Measurements from ENCODE around the gene SNRPD2.
"Not testable (repeated sequence)": the region's sequence is repeated elsewhere in the genome, so short reads cannot be mapped to it uniquely, and the experiment has no call there.

Gene SNRPD2

GRCh38 chr19:45705710-45706415, 14.1 kb upstream of the SNRPD2 start:
- no peak for DNase-seq
- intact Hi-C loops (cut with DNase I): no loop called here

DNA sequence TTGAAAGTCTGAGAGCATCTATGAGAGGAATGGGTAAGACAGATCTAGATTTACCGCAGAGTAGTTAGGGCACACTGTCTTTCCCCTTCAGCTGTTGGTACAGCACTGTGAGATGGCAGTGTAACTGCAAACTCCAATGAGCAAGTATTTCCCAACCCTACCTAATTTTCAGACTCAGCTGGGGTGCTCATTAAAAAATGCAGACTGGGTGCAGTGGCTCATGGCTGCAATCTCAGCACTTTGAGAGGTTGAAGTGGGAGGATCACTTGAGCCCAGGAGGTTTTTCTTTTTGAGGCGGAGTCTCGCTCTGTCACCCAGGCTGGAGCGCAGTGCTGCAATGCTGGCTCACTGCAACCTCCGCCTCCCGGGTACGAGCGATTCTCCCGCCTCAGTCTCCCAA, 13.4 kb upstream of the SNRPD2 start:
- DNase-seq: no peak
- intact Hi-C loops (cut with DNase I): no loop called here

DNA sequence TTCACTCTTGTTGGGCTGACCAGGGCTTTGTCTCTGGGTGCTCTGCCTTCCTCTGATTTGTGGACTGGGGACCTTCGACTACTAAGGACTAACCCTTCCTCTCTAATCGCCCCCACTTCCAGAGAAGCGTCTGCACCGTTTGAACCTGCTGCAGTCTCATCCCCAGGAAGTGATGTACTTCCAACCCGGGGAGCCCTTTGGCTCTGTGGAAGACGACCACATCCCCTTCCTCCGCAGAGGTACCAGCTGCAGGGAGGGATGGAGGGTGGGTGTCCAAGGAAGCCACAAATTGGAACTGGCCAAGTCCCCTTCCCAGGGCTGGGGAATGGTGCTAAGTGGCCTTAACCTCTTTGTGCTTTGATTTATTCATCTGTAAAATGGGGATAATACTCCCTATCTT, 9.9 kb upstream of the SNRPD2 start:
- no peak for DNase-seq

GRCh38 chr19:45693106-45693788, 1.5 kb upstream of the SNRPD2 start:
- DNase-seq: peak; percentile 57 to 95 (median 80)

More for the DNA sequence above, 9.9 kb upstream of the SNRPD2 start:
- intact Hi-C loops (cut with DNase I): no loop called here

DNA sequence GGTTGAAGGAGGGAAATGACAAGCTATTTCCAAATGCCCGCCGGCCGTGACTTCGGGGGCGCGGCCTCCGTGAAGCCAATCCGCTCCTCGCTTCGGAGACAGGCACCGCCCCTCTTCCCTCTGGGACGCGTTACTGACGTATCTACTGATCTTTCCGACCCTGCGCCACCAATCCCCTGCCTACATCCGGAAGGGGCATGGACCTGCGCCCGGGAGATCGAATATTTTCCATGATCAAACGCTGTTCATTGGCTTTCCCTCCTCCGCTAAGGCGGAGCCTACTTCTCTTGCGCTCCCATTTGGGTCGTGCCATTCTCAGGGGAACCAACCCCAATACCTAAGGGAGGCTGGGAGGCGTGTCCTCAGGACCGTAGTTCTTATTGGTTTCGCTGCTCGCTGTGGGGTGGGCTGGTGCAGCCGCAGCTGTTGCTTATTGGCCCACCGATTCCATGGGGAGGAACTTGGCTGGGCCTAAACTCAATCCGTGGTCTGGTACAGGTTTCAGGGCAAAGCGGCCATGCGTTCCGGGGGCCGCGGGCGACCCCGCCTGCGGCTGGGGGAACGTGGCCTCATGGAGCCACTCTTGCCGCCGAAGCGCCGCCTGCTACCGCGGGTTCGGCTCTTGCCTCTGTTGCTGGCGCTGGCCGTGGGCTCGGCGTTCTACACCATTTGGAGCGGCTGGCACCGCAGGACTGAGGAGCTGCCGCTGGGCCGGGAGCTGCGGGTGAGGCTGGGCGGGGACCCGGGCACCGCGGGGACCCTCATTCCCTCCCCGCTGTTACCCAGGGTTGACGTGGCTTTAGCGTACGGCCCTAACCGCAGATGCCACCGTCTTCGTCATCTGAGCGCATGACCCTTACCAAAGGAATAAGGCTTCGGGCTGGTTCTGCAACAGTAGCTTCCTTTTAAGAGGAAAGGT, 693 bp upstream of the SNRPD2 start, which contains the start of gene QPCTL:
Gene QPCTL, plus strand, starts transcription at position 480 of the 919 bp plus-strand sequence. Its CDS starts 38 bp downstream, at position 518.
- DNase-seq: peak; percentile 91 to 100 (median 98)
- intact Hi-C loops (cut with DNase I): loop anchor here (1.0 to 5.0 kb wide), 2 partner anchors 25 to 170 kb away; no protein-coding TSS in a partner anchor

More at GRCh38 chr19:45693106-45693788, 1.5 kb upstream of the SNRPD2 start:
- intact Hi-C loops (cut with DNase I): loop anchor here (5.0 kb wide), 1 partner anchor 171 kb away; no protein-coding TSS in a partner anchor

DNA sequence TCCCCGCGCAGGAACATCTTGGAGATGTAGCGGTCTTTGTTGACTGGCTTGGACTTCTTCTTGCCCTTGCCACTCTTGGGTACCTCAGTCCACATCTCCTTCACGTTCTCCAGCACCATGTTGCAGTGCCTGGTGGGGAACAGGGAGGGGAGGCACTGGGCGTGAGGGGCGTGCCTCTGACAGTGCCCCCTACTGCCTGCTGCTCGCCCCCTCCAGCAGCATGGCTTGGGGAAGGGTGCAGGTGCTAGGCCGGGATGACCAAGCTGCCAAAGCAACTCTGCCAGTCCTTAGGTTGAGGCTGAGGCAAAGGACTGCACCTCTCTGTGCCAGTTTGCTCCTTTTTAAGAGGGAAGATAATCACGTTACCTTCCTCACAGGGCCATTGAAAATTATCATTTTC, 4.2 kb downstream of the SNRPD2 start:
- intact Hi-C loops (cut with DNase I): loop anchor here (10.0 kb wide), 1 partner anchor 83 kb away; the partner anchor contains the start of gene GPR4
- DNase-seq: no peak

- intact Hi-C loops (cut with DNase I): loop anchor here (10.0 kb wide), 1 partner anchor 80 kb away; the partner anchor contains the start of gene GPR4
- DNase-seq: not testable (repeated sequence)
These were observed 6.7 kb downstream of the SNRPD2 start for GRCh38 chr19:45685045-45685444.

DNA sequence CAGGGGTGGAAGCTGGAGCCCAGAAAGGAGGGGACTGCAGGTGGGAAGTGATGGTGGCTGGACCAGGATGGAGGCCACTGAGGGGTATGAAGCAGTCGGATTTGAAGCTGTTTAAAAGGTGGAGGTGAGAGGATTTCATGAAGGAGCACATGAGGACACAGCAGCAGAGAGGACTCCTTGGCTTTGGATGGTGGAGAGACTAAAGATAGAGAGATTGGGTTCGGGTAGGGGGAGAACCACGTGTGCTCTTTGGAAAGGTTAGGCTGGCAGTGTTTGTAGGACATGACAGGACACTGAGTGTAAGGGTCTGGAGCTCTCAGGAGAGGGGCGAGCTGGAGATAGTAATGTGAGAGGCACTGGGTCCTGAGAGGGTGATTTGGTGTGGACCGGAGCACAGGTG, 8.8 kb downstream of the SNRPD2 start:
- intact Hi-C loops (cut with DNase I): loop anchor here (5.0 to 10.0 kb wide), 2 partner anchors 41 to 78 kb away; partner anchors contain the start of gene GPR4
- DNase-seq: no peak

- intact Hi-C loops (cut with DNase I): loop anchor here (5.0 to 10.0 kb wide), 2 partner anchors 40 to 77 kb away; partner anchors contain the start of gene GPR4
- DNase-seq: no peak
These were observed 9.6 kb downstream of the SNRPD2 start for GRCh38 chr19:45682117-45682516.

DNA sequence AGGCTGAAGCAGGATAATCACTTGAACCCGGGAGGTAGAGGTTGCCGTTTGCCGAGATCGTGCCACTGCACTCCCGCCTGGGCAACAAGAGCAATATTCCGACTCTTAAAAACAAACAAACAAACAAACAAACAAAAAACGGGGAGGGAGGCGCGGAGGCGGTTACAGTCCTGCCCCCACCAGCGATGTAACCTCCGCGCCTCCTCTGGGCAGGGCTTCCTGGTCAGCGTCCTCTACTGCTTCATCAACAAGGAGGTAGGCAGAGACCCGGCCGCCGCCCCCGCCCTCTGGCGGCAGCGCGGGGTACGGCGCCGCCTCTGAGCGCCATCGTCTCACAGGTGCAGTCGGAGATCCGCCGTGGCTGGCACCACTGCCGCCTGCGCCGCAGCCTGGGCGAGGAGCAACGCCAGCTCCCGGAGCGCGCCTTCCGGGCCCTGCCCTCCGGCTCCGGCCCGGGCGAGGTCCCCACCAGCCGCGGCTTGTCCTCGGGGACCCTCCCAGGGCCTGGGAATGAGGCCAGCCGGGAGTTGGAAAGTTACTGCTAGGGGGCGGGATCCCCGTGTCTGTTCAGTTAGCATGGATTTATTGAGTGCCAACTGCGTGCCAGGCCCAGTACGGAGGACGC, 10.2 kb downstream of the SNRPD2 start:
- peak; percentile 77 to 99 (median 84) for DNase-seq

GRCh38 chr19:45677351-45678230, 14.2 kb downstream of the SNRPD2 start:
- peak; percentile 32 to 94 (median 64) for DNase-seq
- intact Hi-C loops (cut with DNase I): no loop called here

More for the DNA sequence above, 10.2 kb downstream of the SNRPD2 start:
- intact Hi-C loops (cut with DNase I): loop anchor here (5.0 to 10.0 kb wide), 2 partner anchors 39 to 77 kb away; partner anchors contain the start of gene GPR4

- intact Hi-C loops (cut with DNase I): no loop called here
- no peak for DNase-seq
These were observed 14.9 kb downstream of the SNRPD2 start for GRCh38 chr19:45676851-45677263.

DNA sequence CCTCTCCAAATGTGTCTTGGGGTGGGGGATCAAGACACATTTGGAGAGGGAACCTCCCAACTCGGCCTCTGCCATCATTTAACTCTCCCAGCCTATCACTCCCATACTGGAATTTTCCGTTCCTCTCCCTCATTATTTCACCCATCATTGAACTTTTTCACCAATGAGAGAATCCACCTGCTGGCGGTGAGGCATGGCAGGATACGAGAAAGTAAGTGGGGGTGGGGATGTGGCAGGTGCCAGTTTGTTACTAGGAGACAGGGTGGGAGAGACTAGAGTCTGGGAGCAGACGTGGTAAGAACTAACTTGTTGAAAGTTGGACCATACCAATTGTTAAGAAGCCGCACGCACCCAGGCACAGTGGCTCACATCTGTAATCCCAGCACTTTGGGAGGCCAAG, 16.8 kb downstream of the SNRPD2 start:
- no peak for DNase-seq
- intact Hi-C loops (cut with DNase I): no loop called here

- peak; percentile 54 to 98 (median 74) for DNase-seq
- intact Hi-C loops (cut with DNase I): no loop called here
These were observed 20.9 kb downstream of the SNRPD2 start for GRCh38 chr19:45670670-45671453.

GRCh38 chr19:45668342-45668871, 23.3 kb downstream of the SNRPD2 start:
- no peak for DNase-seq
- intact Hi-C loops (cut with DNase I): no loop called here

DNA sequence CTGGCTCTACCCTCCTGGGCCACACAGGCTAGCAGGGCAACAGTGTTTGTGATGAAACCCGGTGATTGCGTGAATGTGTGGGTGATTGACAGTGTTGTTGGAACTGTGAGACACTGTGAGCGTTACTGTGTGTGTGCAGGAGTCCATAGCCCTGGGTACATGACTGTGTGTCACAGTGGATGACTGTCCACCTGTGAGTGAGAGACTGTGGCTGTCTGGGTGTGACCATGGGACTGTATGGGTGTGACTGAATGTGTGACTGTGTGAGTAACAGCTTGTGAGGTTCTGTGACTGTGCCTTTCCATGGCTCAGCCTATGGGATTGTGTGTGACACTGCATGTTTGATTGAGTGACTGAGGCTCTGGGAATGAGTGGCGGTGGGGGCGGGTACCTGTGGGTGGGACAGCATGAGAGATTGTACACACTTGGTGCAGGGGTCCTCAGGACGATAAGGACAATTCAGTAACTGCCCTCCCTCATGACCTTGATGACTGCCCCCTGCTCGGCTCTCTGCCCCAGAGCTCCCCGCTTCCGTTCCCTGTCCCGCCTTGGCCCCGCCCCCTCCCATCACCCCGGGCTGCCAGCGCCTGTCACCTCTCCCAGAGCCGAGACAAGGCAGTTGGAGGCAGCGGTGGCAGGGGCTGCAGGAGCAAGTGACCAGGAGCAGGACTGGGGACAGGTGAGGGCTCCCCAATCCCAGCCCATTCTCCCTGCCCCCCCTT, 24.0 kb downstream of the SNRPD2 start, which contains the start of gene GIPR:
Gene GIPR, plus strand, starts transcription at position 602 of the 722 bp plus-strand sequence. CDS start 1,300 bp downstream, outside the sequence.
- intact Hi-C loops (cut with DNase I): no loop called here
- peak in 1 of 10 donors; percentile 46 for DNase-seq

GRCh38 chr19:45664575-45664974, 27.2 kb downstream of the SNRPD2 start:
- no peak for DNase-seq
- intact Hi-C loops (cut with DNase I): no loop called here
